ENCODE results near the gene ZFHX2.

The ZFHX2 gene

GRCh38 chr14:23572836-23573235, 21.3 kb upstream of the ZFHX2 start:
- no peak overlapping the region for H3K9ac ChIP-seq (ENCODE audit: low read length)
- H4K20me1 ChIP-seq (ENCODE audit: insufficient read depth, low read length), result no peaks in the 10 kb centered on the region
- H3K4me1 ChIP-seq (ENCODE audit: insufficient read depth, low read length, severe bottlenecking), result peaks cover 7% of the 10 kb centered on the region
- no peak overlapping the region for H3K4me3 ChIP-seq (ENCODE audit: low read depth, low read length, poor library complexity, severe bottlenecking)
- H2AFZ ChIP-seq (ENCODE audit: low read length), result no peak overlapping the region
- H3K27ac ChIP-seq (ENCODE audit: low read depth, low read length, poor library complexity, severe bottlenecking), result no peak overlapping the region
- no peaks in the 10 kb centered on the region for H3K9me3 ChIP-seq (ENCODE audit: low read length)
- no peaks in the 10 kb centered on the region for H3K79me2 ChIP-seq (ENCODE audit: insufficient read depth, low read length)
- H3F3A ChIP-seq (ENCODE audit: insufficient read depth, low read length), result no peaks in the 10 kb centered on the region
- no peak for TF ChIP-seq CTCF (IDR thresholded peaks at IDR 0.05; ENCODE audit: low read length)
- TF ChIP-seq EZH2 (IDR thresholded peaks at IDR 0.05; ENCODE audit: borderline replicate concordance, low read length), result no peak
- no peaks in the 10 kb centered on the region; the same call in 1 of the 2 replicates for H3K27me3 ChIP-seq (ENCODE audit: insufficient read depth, low read length)
- H3K4me2 ChIP-seq (ENCODE audit: low read length), result no peak overlapping the region
- H3K9me2 ChIP-seq (ENCODE audit: low read depth, low read length), result no peaks in the 10 kb centered on the region
- H3K36me3 ChIP-seq (ENCODE audit: insufficient read depth, low read length), result no peaks in the 10 kb centered on the region

GRCh38 chr14:23572524-23572828, 20.9 kb upstream of the ZFHX2 start:
- H2AFZ ChIP-seq (ENCODE audit: low read length), result no peak overlapping the region

GRCh38 chr14:23571701-23572523, 20.3 kb upstream of the ZFHX2 start:
- no peaks in the 10 kb centered on the region for H3F3A ChIP-seq (ENCODE audit: insufficient read depth, low read length)
- no peak overlapping the region for H3K9ac ChIP-seq (ENCODE audit: low read length)
- H3K27me3 ChIP-seq (ENCODE audit: insufficient read depth, low read length), result no peaks in the 10 kb centered on the region
- no peaks in the 10 kb centered on the region for H3K9me2 ChIP-seq (ENCODE audit: low read depth, low read length)
- H3K9me3 ChIP-seq (ENCODE audit: low read length), result no peaks in the 10 kb centered on the region
- peaks cover 10% of the 10 kb centered on the region for H3K4me1 ChIP-seq (ENCODE audit: insufficient read depth, low read length, severe bottlenecking)
- no peak overlapping the region for H3K27ac ChIP-seq (ENCODE audit: low read depth, low read length, poor library complexity, severe bottlenecking)
- H4K20me1 ChIP-seq (ENCODE audit: insufficient read depth, low read length), result no peaks in the 10 kb centered on the region
- no peak overlapping the region for H3K4me3 ChIP-seq (ENCODE audit: low read depth, low read length, poor library complexity, severe bottlenecking)
- TF ChIP-seq EZH2 (IDR thresholded peaks at IDR 0.05; ENCODE audit: borderline replicate concordance, low read length), result no peak
- no peak for TF ChIP-seq CTCF (IDR thresholded peaks at IDR 0.05; ENCODE audit: low read length)
- H3K79me2 ChIP-seq (ENCODE audit: insufficient read depth, low read length), result no peaks in the 10 kb centered on the region
- no peak overlapping the region for H3K4me2 ChIP-seq (ENCODE audit: low read length)
- no peak overlapping the region for H2AFZ ChIP-seq (ENCODE audit: low read length)
- H3K36me3 ChIP-seq (ENCODE audit: insufficient read depth, low read length), result no peaks in the 10 kb centered on the region

More at GRCh38 chr14:23572524-23572828, 20.9 kb upstream of the ZFHX2 start:
- H3F3A ChIP-seq (ENCODE audit: insufficient read depth, low read length), result no peaks in the 10 kb centered on the region
- no peak for TF ChIP-seq EZH2 (IDR thresholded peaks at IDR 0.05; ENCODE audit: borderline replicate concordance, low read length)
- no peak for TF ChIP-seq CTCF (IDR thresholded peaks at IDR 0.05; ENCODE audit: low read length)
- H3K9ac ChIP-seq (ENCODE audit: low read length), result no peak overlapping the region
- no peak overlapping the region for H3K4me3 ChIP-seq (ENCODE audit: low read depth, low read length, poor library complexity, severe bottlenecking)
- H3K4me2 ChIP-seq (ENCODE audit: low read length), result no peak overlapping the region
- no peaks in the 10 kb centered on the region for H3K79me2 ChIP-seq (ENCODE audit: insufficient read depth, low read length)
- H3K9me2 ChIP-seq (ENCODE audit: low read depth, low read length), result no peaks in the 10 kb centered on the region
- no peak overlapping the region for H3K27ac ChIP-seq (ENCODE audit: low read depth, low read length, poor library complexity, severe bottlenecking)
- peaks cover 9% of the 10 kb centered on the region for H3K4me1 ChIP-seq (ENCODE audit: insufficient read depth, low read length, severe bottlenecking)
- H4K20me1 ChIP-seq (ENCODE audit: insufficient read depth, low read length), result no peaks in the 10 kb centered on the region
- H3K9me3 ChIP-seq (ENCODE audit: low read length), result no peaks in the 10 kb centered on the region
- no peaks in the 10 kb centered on the region for H3K36me3 ChIP-seq (ENCODE audit: insufficient read depth, low read length)
- H3K27me3 ChIP-seq (ENCODE audit: insufficient read depth, low read length), result no peaks in the 10 kb centered on the region; the same call in 1 of the 2 replicates
